A549 (cell line): ENCODE data around the gene AADAC. TPM values are rescaled to one million over a fixed set of nuclear protein-coding genes. Genes with fewer than 3 reads are reported as not detected.
A peak's percentile ranks its signal among the peaks of the same experiment; 100 is the strongest.

Experiments used
- ATAC-seq, 2 experiments: fragments of 200-7000 bp in 1 of 2; fragments of >200 bp in 1 of 2; cut with Nextera tagmentation in 1 of 2; cut with Tn5 transposase in 1 of 2; 3 replicates each; pipeline versions ENCODE4 v1.8.0 to v1.9.1; 2018 to 2020; ENCODE audit warnings: mild to moderate bottlenecking in 1 of 2, moderate library complexity in 1 of 2
- CTCF ChIA-PET: fragments of 300-600 bp; sonication (Branson Sonifier 250); formaldehyde crosslinking; extraction: SDS; loops from one replicate; lab custom pipeline; 2021; ENCODE audit warnings: antibody characterized with exemption, inconsistent platforms; lab: Yijun Ruan, JAX
- POLR2A ChIA-PET: fragments of 350-600 bp; formaldehyde crosslinking; extraction: SDS; loops from one replicate; lab custom pipeline; 2021; ENCODE audit warnings: antibody characterized with exemption, inconsistent platforms; lab: Yijun Ruan, JAX
- DNase-seq, 2 experiments: peaks; one replicate each; pipeline versions ENCODE4 v3.0.0 to v3.0.0-alpha.2; 2011 to 2016; ENCODE audit warnings: low read depth in 1 of 2, low spot score in 1 of 2
- FAIRE-seq: peaks from 2 replicates; lab custom pipeline; 2011; peaks lifted over from hg19 to GRCh38; lab: Jason Lieb, UNC
- H3K27ac ChIP-seq, 2 experiments: fragments of >200 bp; sonication (Bioruptor Twin); formaldehyde crosslinking; 3 replicates each; pipeline ENCODE4 v1.5.1; 2016 to 2017
- H3K4me1 ChIP-seq: fragments of >200 bp; sonication (Bioruptor Twin); formaldehyde crosslinking; 3 replicates; pipeline ENCODE4 v1.6.1; 2016
- H3K4me2 ChIP-seq: fragments of >200 bp; sonication (Bioruptor Twin); formaldehyde crosslinking; 3 replicates; pipeline ENCODE4 v1.6.1; 2016
- H3K4me3 ChIP-seq: fragments of >200 bp; sonication (Bioruptor Twin); formaldehyde crosslinking; 3 replicates; pipeline ENCODE4 v1.5.1; 2016
- H3K9me3 ChIP-seq: fragments of >200 bp; sonication (Bioruptor Twin); formaldehyde crosslinking; 3 replicates; pipeline ENCODE4 v1.6.1; 2016
- BHLHE40 ChIP-seq: IDR thresholded peaks from 2 replicates; pipeline ENCODE4 v1.6.1; 2012; ENCODE audit warnings: low read depth, low read length, inconsistent platforms
- CBX2 ChIP-seq: fragments of 200-600 bp; sonication (generic); IDR thresholded peaks from 2 replicates; pipeline ENCODE4 v1.6.1; 2016; ENCODE audit warnings: low read depth, mild to moderate bottlenecking, borderline replicate concordance
- CHD2 ChIP-seq: fragments of 150-350 bp; IDR thresholded peaks from 2 replicates; pipeline ENCODE4 v1.6.1; 2014; ENCODE audit warnings: low read length; ENCODE audit not compliant: partially characterized antibody
- EHF ChIP-seq: fragments of 250-450 bp; sonication (Bioruptor Pico); IDR thresholded peaks from 2 replicates; pipeline ENCODE4 v1.5.0; 2020; ENCODE audit warnings: mild to moderate bottlenecking
- EHMT2 ChIP-seq: fragments of 200-600 bp; sonication (generic); IDR thresholded peaks from 2 replicates; pipeline ENCODE4 v1.6.1; 2016; ENCODE audit warnings: antibody characterized with exemption, low read depth, mild to moderate bottlenecking, moderate library complexity
- FOSB ChIP-seq: fragments of 250-450 bp; sonication (Bioruptor Pico); IDR thresholded peaks from 2 replicates; pipeline ENCODE4 v1.5.0; 2020; ENCODE audit warnings: mild to moderate bottlenecking, moderate library complexity
- FOSL2 ChIP-seq, 2 experiments: fragments of 450-650 bp in 1 of 2; fragments of >200 bp in 1 of 2; sonication (Bioruptor Twin) in 1 of 2; formaldehyde crosslinking; IDR thresholded peaks; 2 replicates each; pipeline versions ENCODE4 v1.5.0 to v1.6.1; 2016 to 2020; ENCODE audit warnings: mild to moderate bottlenecking in 1 of 2, moderate library complexity in 1 of 2
- FOXS1 ChIP-seq: fragments of 250-450 bp; sonication (Bioruptor Pico); IDR thresholded peaks from 2 replicates; pipeline ENCODE4 v1.5.0; 2020; ENCODE audit warnings: mild to moderate bottlenecking, moderate library complexity
- HDAC2 ChIP-seq: fragments of 200-600 bp; sonication (generic); IDR thresholded peaks from 2 replicates; pipeline ENCODE4 v1.6.1; 2016
- HEYL ChIP-seq: fragments of 250-450 bp; sonication (Bioruptor Pico); IDR thresholded peaks from 2 replicates; pipeline ENCODE4 v1.8.0; 2021; ENCODE audit warnings: mild to moderate bottlenecking, moderate library complexity
- HOXB5 ChIP-seq: fragments of 250-450 bp; sonication (Bioruptor Pico); IDR thresholded peaks from 2 replicates; pipeline ENCODE4 v1.5.0; 2020; ENCODE audit warnings: mild to moderate bottlenecking, moderate library complexity
- MAZ ChIP-seq: fragments of 150-350 bp; IDR thresholded peaks from 2 replicates; pipeline ENCODE4 v1.6.1; 2014; ENCODE audit warnings: antibody characterized with exemption, low read depth, low read length, borderline replicate concordance
- MYC ChIP-seq: IDR thresholded peaks from 2 replicates; pipeline ENCODE4 v1.6.1; 2012; ENCODE audit warnings: mild to moderate bottlenecking, inconsistent platforms, low read length, improper control_type of control experiment, borderline replicate concordance
- NFE2L2 ChIP-seq: fragments of 150-350 bp; conservative IDR thresholded peaks from 2 replicates; pipeline ENCODE4 v1.6.1; 2014; ENCODE audit warnings: low read length
- NPAS2 ChIP-seq: fragments of 250-450 bp; sonication (Bioruptor Pico); IDR thresholded peaks from 2 replicates; pipeline ENCODE4 v1.8.0; 2022; ENCODE audit warnings: mild to moderate bottlenecking, moderate library complexity, borderline replicate concordance
- POLR2A ChIP-seq: IDR thresholded peaks from 2 replicates; pipeline ENCODE4 v1.6.1; 2012; ENCODE audit warnings: mild to moderate bottlenecking, low read length
- POLR2AphosphoS2 ChIP-seq: conservative IDR thresholded peaks from 2 replicates; pipeline ENCODE4 v1.6.1; 2012; ENCODE audit warnings: low read length, improper control_type of control experiment, inconsistent platforms
- RARB ChIP-seq: fragments of 250-450 bp; sonication (Bioruptor Pico); IDR thresholded peaks from 2 replicates; pipeline ENCODE4 v1.8.0; 2021; ENCODE audit warnings: mild to moderate bottlenecking, moderate library complexity
- RNF2 ChIP-seq: fragments of 200-600 bp; sonication (generic); IDR thresholded peaks from 2 replicates; pipeline ENCODE4 v1.6.1; 2016; ENCODE audit warnings: low read depth, mild to moderate bottlenecking, antibody characterized with exemption, moderate library complexity, borderline replicate concordance
- SMC3 ChIP-seq: fragments of >200 bp; sonication (Bioruptor Twin); formaldehyde crosslinking; IDR thresholded peaks from 3 replicates; pipeline ENCODE4 v1.6.1; 2018; ENCODE audit warnings: inconsistent platforms
- TFCP2L1 ChIP-seq: fragments of 250-450 bp; sonication (Bioruptor Pico); IDR thresholded peaks from 2 replicates; pipeline ENCODE4 v1.5.0; 2021; ENCODE audit warnings: mild to moderate bottlenecking
- TP53 ChIP-seq: fragments of 250-450 bp; sonication (Bioruptor Pico); IDR thresholded peaks from 2 replicates; pipeline ENCODE4 v1.5.0; 2021; ENCODE audit warnings: mild to moderate bottlenecking, moderate library complexity
- ZNF302 ChIP-seq: fragments of 250-450 bp; sonication (Bioruptor Pico); IDR thresholded peaks from 2 replicates; pipeline ENCODE4 v1.9.0; 2021; ENCODE audit warnings: inconsistent platforms, mild to moderate bottlenecking, moderate library complexity
- ZSCAN20 ChIP-seq: fragments of 250-450 bp; sonication (Bioruptor Pico); IDR thresholded peaks from 2 replicates; pipeline ENCODE4 v1.8.0; 2022; ENCODE audit warnings: mild to moderate bottlenecking, moderate library complexity
- WGBS: methylation state at CpG from one replicate; pipeline ENCODE4 v1.1.6; 2017; ENCODE audit errors: missing lambda C conversion rate; 5-methylcytosine and 5-hydroxymethylcytosine counted together
- polyA plus RNA-seq, 4 experiments: library from polyadenylated mRNA; depleted of rRNA in 3 of 4; stranded (reverse); fragments of >200 nt; fragmentation: RNase III in 1 of 4; extraction: RNeasy Plus Mini Kit Qiagen cat#74134 plus additional on column Dnase treatment in 1 of 4; gene quantifications; 2 replicates in 3 of 4; 3 replicates in 1 of 4; pipeline ENCODE4 v1.2.3, GENCODE V29; 2011 to 2017
- TF ChIP-seq, protein P1 (sequence below): fragments of >200 bp; sonication (Bioruptor Twin); formaldehyde crosslinking; IDR thresholded peaks from 2 replicates; pipeline ENCODE4 v1.6.1; 2016
- TF ChIP-seq, protein P2 (sequence below): fragments of 250-450 bp; sonication (Bioruptor Pico); IDR thresholded peaks from 2 replicates; pipeline ENCODE4 v1.5.0; 2020; ENCODE audit warnings: low read depth, mild to moderate bottlenecking, moderate library complexity
- TF ChIP-seq, protein P3 (sequence below): fragments of 200-600 bp; sonication (generic); IDR thresholded peaks from 2 replicates; pipeline ENCODE4 v1.6.1; 2016; ENCODE audit warnings: antibody characterized with exemption, mild to moderate bottlenecking, moderate library complexity
- TF ChIP-seq, protein P4 (sequence below): IDR thresholded peaks from 2 replicates; pipeline ENCODE4 v1.6.1; 2012
- TF ChIP-seq, protein P5 (sequence below): IDR thresholded peaks from 2 replicates; pipeline ENCODE4 v1.6.1; 2012
- TF ChIP-seq, protein P6 (sequence below): fragments of 250-450 bp; sonication (Bioruptor Pico); IDR thresholded peaks from 2 replicates; pipeline ENCODE4 v1.5.0; 2021; ENCODE audit warnings: mild to moderate bottlenecking, moderate library complexity, borderline replicate concordance
- TF ChIP-seq, protein P7 (sequence below): fragments of >200 bp; sonication (Bioruptor Twin); formaldehyde crosslinking; IDR thresholded peaks from 3 replicates; pipeline ENCODE4 v1.6.1; 2016
- TF ChIP-seq, protein P8 (sequence below): IDR thresholded peaks from 2 replicates; pipeline ENCODE4 v1.6.1; 2012; ENCODE audit warnings: low read depth, borderline replicate concordance

The AADAC gene
- polyA plus RNA-seq, 2 of the 4 experiments (the other 2 are of a cell fraction): 15.3 to 45.0 TPM

DNA sequence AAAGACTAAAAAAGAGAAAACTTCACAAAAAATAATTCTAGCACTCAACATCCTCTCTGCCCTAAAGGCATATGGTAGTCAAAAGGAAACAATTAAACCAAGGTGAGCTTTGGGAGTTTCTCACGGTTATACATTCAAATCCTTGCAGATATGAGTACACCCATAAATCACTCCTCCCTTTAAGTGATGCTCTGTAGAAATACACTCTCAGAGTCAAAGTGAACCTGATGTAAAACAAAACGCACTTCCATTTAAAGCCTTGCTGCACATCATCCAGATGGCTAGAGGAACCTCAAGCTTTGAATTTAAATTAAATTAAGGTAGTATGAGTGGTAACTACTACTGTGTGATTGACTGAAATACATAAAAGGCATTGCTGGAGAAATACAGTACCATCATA, 36.0 kb upstream of the AADAC start:
- no peak overlapping the region for H3K4me3 ChIP-seq
- H3K9me3 ChIP-seq: no peaks in the 10 kb centered on the region
- DNase-seq (no peak), FAIRE-seq (no peak), ATAC-seq (peak; percentile 15 to 18; a peak in 3 of 6 replicates)
- CTCF ChIA-PET: interaction anchor here (1.3 kb wide), 1 partner anchor 21 kb away, joined by 3 read pairs; no protein-coding TSS in a partner anchor
- POLR2A ChIA-PET: interaction anchor here (1.8 kb wide), 1 partner anchor 11 kb away, joined by 5 read pairs; no protein-coding TSS in a partner anchor
- H3K4me2 ChIP-seq: no peak overlapping the region
- WGBS: 88% methylated on average over 2 of the region's 2 CpGs
- peaks cover 59% of the 10 kb centered on the region for H3K4me1 ChIP-seq
- H3K27ac ChIP-seq: no peak overlapping the region
- no peak for TF ChIP-seq MAZ
- no peak for TF ChIP-seq EHF
- no peak for TF ChIP-seq EHMT2
- TF ChIP-seq, protein P1, sequence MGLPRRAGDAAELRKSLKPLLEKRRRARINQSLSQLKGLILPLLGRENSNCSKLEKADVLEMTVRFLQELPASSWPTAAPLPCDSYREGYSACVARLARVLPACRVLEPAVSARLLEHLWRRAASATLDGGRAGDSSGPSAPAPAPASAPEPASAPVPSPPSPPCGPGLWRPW: no peak
- TF ChIP-seq, protein P2, sequence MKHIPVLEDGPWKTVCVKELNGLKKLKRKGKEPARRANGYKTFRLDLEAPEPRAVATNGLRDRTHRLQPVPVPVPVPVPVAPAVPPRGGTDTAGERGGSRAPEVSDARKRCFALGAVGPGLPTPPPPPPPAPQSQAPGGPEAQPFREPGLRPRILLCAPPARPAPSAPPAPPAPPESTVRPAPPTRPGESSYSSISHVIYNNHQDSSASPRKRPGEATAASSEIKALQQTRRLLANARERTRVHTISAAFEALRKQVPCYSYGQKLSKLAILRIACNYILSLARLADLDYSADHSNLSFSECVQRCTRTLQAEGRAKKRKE (CRISPR knock-in tag): 0 out of 2 replicates have a peak, but pooled peaks have one; percentile 0
- TF ChIP-seq NFE2L2: no peak
- no peak for TF ChIP-seq HOXB5
- TF ChIP-seq, protein P3, sequence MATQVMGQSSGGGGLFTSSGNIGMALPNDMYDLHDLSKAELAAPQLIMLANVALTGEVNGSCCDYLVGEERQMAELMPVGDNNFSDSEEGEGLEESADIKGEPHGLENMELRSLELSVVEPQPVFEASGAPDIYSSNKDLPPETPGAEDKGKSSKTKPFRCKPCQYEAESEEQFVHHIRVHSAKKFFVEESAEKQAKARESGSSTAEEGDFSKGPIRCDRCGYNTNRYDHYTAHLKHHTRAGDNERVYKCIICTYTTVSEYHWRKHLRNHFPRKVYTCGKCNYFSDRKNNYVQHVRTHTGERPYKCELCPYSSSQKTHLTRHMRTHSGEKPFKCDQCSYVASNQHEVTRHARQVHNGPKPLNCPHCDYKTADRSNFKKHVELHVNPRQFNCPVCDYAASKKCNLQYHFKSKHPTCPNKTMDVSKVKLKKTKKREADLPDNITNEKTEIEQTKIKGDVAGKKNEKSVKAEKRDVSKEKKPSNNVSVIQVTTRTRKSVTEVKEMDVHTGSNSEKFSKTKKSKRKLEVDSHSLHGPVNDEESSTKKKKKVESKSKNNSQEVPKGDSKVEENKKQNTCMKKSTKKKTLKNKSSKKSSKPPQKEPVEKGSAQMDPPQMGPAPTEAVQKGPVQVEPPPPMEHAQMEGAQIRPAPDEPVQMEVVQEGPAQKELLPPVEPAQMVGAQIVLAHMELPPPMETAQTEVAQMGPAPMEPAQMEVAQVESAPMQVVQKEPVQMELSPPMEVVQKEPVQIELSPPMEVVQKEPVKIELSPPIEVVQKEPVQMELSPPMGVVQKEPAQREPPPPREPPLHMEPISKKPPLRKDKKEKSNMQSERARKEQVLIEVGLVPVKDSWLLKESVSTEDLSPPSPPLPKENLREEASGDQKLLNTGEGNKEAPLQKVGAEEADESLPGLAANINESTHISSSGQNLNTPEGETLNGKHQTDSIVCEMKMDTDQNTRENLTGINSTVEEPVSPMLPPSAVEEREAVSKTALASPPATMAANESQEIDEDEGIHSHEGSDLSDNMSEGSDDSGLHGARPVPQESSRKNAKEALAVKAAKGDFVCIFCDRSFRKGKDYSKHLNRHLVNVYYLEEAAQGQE: no peak
- no peak for TF ChIP-seq POLR2A
- TF ChIP-seq TFCP2L1 (CRISPR knock-in tag): no peak; the same call in none of the 2 replicates
- TF ChIP-seq RNF2: no peak
- TF ChIP-seq NPAS2 (CRISPR knock-in tag): no peak
- TF ChIP-seq SMC3: no peak
- no peak for TF ChIP-seq MYC
- TF ChIP-seq FOXS1 (CRISPR knock-in tag): no peak
- TF ChIP-seq TP53 (CRISPR knock-in tag): peak; percentile 86; the same call in 1 of the 2 replicates
- TF ChIP-seq FOSL2 (IDR thresholded peaks at IDR 0.05): no peak
- TF ChIP-seq FOSL2 (CRISPR knock-in tag; IDR thresholded peaks at IDR 0.05): peak; percentile 21; the same call in 1 of the 2 replicates
- no peak for TF ChIP-seq ZNF302 (CRISPR knock-in tag)
- TF ChIP-seq POLR2AphosphoS2: peak; percentile 93
- TF ChIP-seq, protein P4, sequence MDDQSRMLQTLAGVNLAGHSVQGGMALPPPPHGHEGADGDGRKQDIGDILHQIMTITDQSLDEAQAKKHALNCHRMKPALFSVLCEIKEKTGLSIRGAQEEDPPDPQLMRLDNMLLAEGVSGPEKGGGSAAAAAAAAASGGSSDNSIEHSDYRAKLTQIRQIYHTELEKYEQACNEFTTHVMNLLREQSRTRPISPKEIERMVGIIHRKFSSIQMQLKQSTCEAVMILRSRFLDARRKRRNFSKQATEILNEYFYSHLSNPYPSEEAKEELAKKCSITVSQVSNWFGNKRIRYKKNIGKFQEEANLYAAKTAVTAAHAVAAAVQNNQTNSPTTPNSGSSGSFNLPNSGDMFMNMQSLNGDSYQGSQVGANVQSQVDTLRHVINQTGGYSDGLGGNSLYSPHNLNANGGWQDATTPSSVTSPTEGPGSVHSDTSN: no peak
- no peak for TF ChIP-seq HEYL (CRISPR knock-in tag)
- TF ChIP-seq CBX2: no peak
- TF ChIP-seq BHLHE40: no peak
- no peak for TF ChIP-seq ZSCAN20
- TF ChIP-seq, protein P5, sequence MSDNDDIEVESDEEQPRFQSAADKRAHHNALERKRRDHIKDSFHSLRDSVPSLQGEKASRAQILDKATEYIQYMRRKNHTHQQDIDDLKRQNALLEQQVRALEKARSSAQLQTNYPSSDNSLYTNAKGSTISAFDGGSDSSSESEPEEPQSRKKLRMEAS: no peak
- TF ChIP-seq, protein P6, sequence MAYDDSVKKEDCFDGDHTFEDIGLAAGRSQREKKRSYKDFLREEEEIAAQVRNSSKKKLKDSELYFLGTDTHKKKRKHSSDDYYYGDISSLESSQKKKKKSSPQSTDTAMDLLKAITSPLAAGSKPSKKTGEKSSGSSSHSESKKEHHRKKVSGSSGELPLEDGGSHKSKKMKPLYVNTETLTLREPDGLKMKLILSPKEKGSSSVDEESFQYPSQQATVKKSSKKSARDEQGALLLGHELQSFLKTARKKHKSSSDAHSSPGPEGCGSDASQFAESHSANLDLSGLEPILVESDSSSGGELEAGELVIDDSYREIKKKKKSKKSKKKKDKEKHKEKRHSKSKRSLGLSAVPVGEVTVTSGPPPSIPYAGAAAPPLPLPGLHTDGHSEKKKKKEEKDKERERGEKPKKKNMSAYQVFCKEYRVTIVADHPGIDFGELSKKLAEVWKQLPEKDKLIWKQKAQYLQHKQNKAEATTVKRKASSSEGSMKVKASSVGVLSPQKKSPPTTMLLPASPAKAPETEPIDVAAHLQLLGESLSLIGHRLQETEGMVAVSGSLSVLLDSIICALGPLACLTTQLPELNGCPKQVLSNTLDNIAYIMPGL (CRISPR knock-in tag): 0 out of 2 replicates have a peak, but pooled peaks have one; percentile 65
- peak; percentile 68; the same call in 1 of the 2 replicates for TF ChIP-seq RARB (CRISPR knock-in tag)
- TF ChIP-seq, protein P7, sequence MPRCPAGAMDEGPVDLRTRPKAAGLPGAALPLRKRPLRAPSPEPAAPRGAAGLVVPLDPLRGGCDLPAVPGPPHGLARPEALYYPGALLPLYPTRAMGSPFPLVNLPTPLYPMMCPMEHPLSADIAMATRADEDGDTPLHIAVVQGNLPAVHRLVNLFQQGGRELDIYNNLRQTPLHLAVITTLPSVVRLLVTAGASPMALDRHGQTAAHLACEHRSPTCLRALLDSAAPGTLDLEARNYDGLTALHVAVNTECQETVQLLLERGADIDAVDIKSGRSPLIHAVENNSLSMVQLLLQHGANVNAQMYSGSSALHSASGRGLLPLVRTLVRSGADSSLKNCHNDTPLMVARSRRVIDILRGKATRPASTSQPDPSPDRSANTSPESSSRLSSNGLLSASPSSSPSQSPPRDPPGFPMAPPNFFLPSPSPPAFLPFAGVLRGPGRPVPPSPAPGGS: no peak
- TF ChIP-seq, protein P8, sequence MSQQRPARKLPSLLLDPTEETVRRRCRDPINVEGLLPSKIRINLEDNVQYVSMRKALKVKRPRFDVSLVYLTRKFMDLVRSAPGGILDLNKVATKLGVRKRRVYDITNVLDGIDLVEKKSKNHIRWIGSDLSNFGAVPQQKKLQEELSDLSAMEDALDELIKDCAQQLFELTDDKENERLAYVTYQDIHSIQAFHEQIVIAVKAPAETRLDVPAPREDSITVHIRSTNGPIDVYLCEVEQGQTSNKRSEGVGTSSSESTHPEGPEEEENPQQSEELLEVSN: no peak
- TF ChIP-seq CHD2: no peak
- TF ChIP-seq HDAC2: no peak
- TF ChIP-seq FOSB (CRISPR knock-in tag): no peak
